ENCODE measurements around the gene FGFR3. TPM values are rescaled to one million over a fixed set of nuclear protein-coding genes. Genes with fewer than 3 reads are reported as not detected.
A peak's percentile ranks its signal among the peaks of the same experiment; 100 is the strongest.

Gene FGFR3
- total RNA-seq, 4 donors from 2014 or later = 0.78 to 5.1 (median 1.6) TPM

GRCh38 chr4:1766106-1767060 is 26.7 kb upstream of the FGFR3 start:
- intact Hi-C loops (cut with DNase I) = no loop called here
- no peaks in the 10 kb centered on the region for H3K27me3 ChIP-seq
- TF ChIP-seq CTCF (IDR thresholded peaks at IDR 0.05) = no peak
- TF ChIP-seq POLR2A (IDR thresholded peaks at IDR 0.05) = no peak
- H3K36me3 ChIP-seq = no peaks in the 10 kb centered on the region
- peak in 1 of 2 donors; percentile 15 for DNase-seq
- peak overlapping the region in 1 of 3 donors; percentile 17 for H3K27ac ChIP-seq
- H3K4me3 ChIP-seq (replicated peaks in 1 of 3) = peak overlapping the region in 1 of 3 donors; percentile 42
- peaks cover 12 to 21% of the 10 kb centered on the region in 2 donors for H3K4me1 ChIP-seq
- WGBS, 2 donors = 69 to 85% methylated on average over 4 to 5 of the region's 41 CpGs
- no peaks in the 10 kb centered on the region for H3K9me3 ChIP-seq

GRCh38 chr4:1767061-1767769 is 25.9 kb upstream of the FGFR3 start:
- peak overlapping the region in 1 of 3 donors; percentile 42 for H3K4me3 ChIP-seq (replicated peaks in 1 of 3)
- 0% methylated on average over 7 of the region's 84 CpGs; no CpG with 5 or more reads in 1 of the 2 donors for WGBS, 2 donors

DNA sequence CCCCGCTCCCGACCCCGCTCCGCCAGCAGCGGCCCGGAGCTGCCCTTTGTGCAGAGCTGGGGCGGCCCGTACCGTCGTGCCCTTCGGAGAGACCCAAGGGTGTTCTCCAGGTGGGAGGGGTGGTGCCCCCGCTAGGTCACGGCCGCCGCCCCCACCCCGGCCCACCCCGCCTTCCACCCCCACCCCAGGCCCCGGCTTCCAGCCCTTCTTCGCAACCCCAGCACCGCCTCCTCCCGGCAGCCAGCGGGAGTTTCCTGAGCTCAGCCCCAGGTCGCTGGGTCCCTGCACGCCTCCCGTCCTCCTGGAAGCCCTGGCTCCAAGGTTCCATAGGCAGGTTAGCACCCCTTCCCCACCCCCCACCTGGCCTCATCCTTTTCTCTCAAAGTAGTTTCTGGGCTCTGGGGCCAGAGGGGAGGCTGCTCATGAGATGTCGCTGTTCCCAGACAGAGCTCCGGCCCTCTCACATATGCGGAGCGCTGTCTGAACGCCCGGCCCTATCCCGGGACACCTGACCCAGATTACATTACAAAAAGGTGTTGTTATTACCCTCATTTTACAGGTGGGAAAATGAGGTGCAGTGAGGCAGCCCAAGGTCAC is 25.2 kb upstream of the FGFR3 start:
- Histone ChIP-seq H3K4me3 (replicated peaks in 1 of 3) (peak overlapping the region in 1 of 3 donors; percentile 42), H3K27me3 (no peaks in the 10 kb centered on the region)
- WGBS, 2 donors = 50 to 85% methylated on average over 7 to 15 of the region's 32 CpGs

More at GRCh38 chr4:1767061-1767769, 25.9 kb upstream of the FGFR3 start:
- no peak for TF ChIP-seq CTCF (IDR thresholded peaks at IDR 0.05)
- no peak for TF ChIP-seq POLR2A (IDR thresholded peaks at IDR 0.05)
- Histone ChIP-seq H3K36me3 (no peaks in the 10 kb centered on the region), H3K4me1 (peaks cover 12 to 21% of the 10 kb centered on the region in 2 donors), H3K27ac (no peak overlapping the region), H3K27me3 (no peaks in the 10 kb centered on the region), H3K9me3 (no peaks in the 10 kb centered on the region)
- peak in 1 of 2 donors; percentile 17 for DNase-seq
- intact Hi-C loops (cut with DNase I) = no loop called here

DNA sequence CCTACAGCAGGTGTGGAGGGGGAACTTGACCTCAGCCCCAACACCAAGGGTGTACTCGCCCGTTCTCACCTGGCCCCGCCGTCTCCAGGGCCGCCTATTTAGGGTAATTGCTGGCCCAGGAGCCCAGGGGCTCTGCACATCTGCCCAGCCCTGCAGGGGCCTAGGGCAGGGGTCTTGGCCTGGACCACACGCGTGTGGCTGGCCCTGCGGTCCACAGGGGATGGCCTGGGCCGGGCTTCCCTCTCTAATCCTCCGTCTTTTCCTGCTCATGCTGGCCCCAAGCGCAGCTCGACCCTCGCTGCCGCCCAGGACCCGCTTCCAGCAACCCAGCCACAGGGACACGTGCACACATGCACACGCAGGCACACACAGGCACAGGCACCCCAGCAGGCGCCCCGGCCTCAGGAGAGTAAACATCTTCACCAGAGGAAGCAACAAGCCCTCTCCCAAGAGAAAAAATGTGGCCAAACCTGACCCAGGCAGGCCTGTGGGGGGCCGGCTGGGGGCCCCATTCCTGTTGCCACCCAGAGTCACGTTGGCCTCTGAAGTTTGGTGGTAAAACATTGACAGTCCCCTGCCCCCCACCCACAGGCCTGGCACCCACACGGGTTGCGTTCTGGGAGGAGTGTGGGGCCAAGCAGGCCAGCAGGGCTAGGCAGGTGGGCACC is 24.6 kb upstream of the FGFR3 start:
- Histone ChIP-seq H3K4me3 (replicated peaks in 1 of 3) (no peak overlapping the region), H3K27ac (no peak overlapping the region), H3K27me3 (no peaks in the 10 kb centered on the region), H3K4me1 (peaks cover 9 to 16% of the 10 kb centered on the region in 2 donors), H3K9me3 (no peaks in the 10 kb centered on the region), H3K36me3 (no peaks in the 10 kb centered on the region)
- TF ChIP-seq CTCF (IDR thresholded peaks at IDR 0.05) = no peak
- TF ChIP-seq POLR2A (IDR thresholded peaks at IDR 0.05) = no peak
- intact Hi-C loops (cut with DNase I) = no loop called here
- WGBS, 2 donors = 83 to 92% methylated on average over 16 to 18 of the region's 23 CpGs
- no peak for DNase-seq

More for the DNA sequence above, 25.2 kb upstream of the FGFR3 start:
- no peaks in the 10 kb centered on the region for H3K9me3 ChIP-seq
- intact Hi-C loops (cut with DNase I) = no loop called here
- TF ChIP-seq CTCF (IDR thresholded peaks at IDR 0.05) = no peak
- no peak for TF ChIP-seq POLR2A (IDR thresholded peaks at IDR 0.05)
- H3K27ac ChIP-seq = no peak overlapping the region
- peak; percentile 17 to 22 for DNase-seq
- no peaks in the 10 kb centered on the region for H3K36me3 ChIP-seq
- peaks cover 12 to 21% of the 10 kb centered on the region in 2 donors for H3K4me1 ChIP-seq

Data from thyroid gland (tissue), 4 donors.